Panc1 (cell line): ENCODE data around the gene CEP85L. TPM values are rescaled to one million over a fixed set of nuclear protein-coding genes. Genes with fewer than 3 reads are reported as not detected.

Experiments
- ATAC-seq: fragments of 200-7000 bp; cut with Tn5 transposase; 2 replicates; pipeline ENCODE4 v1.9.1; 2020; ENCODE audit warnings: mild to moderate bottlenecking, moderate library complexity
- BruUV-seq: library from RNA; stranded (reverse); fragments of 400-500 nt; replicated peaks from 2 replicates; lab custom pipeline; 2021; lab: Mats Ljungman, UMichigan
- CTCF ChIA-PET: fragments of 300-600 bp; sonication (Branson Sonifier 250); formaldehyde crosslinking; loops from one replicate; lab custom pipeline; 2022; ENCODE audit warnings: antibody characterized with exemption; lab: Charles Lee
- POLR2A ChIA-PET: fragments of 300-600 bp; sonication (Branson Sonifier 250); formaldehyde crosslinking; loops from one replicate; lab custom pipeline; 2022; ENCODE audit warnings: antibody characterized with exemption; lab: Charles Lee
- DNase-seq: peaks from one replicate; pipeline ENCODE4 v3.0.0-alpha.2; 2010; ENCODE audit warnings: low read depth, low spot score
- H3K27ac ChIP-seq: 2 replicates; pipeline ENCODE4 v1.5.1; 2011; ENCODE audit warnings: mild to moderate bottlenecking, low read length, inconsistent platforms
- H3K27me3 ChIP-seq: fragments of 200-500 bp; sonication (Bioruptor generic); 2 replicates; pipeline ENCODE4 v1.6.0; 2014; ENCODE audit warnings: low read length, inconsistent platforms; ENCODE audit not compliant: control insufficient read depth, insufficient read depth
- H3K36me3 ChIP-seq: fragments of 200-500 bp; sonication (Bioruptor generic); 2 replicates; pipeline ENCODE4 v1.5.1; 2014; ENCODE audit warnings: inconsistent platforms, mild to moderate bottlenecking, low read length, moderate library complexity; ENCODE audit not compliant: control insufficient read depth, insufficient read depth
- H3K4me1 ChIP-seq: 2 replicates; pipeline ENCODE4 v1.5.1; 2011; ENCODE audit warnings: inconsistent platforms, mild to moderate bottlenecking, low read length, moderate library complexity; ENCODE audit not compliant: control insufficient read depth, insufficient read depth
- H3K4me3 ChIP-seq, 2 experiments: 2 replicates each; pipeline ENCODE4 v1.5.1; 2011 to 2012; ENCODE audit warnings: low read depth in 2 of 2, low read length in 2 of 2, mild to moderate bottlenecking in 2 of 2, inconsistent platforms in 1 of 2, moderate library complexity in 1 of 2
- H3K9me3 ChIP-seq: fragments of 200-500 bp; sonication (Bioruptor generic); 2 replicates; pipeline ENCODE4 v1.5.1; 2014; ENCODE audit warnings: low read depth, mild to moderate bottlenecking, inconsistent platforms, low read length, moderate library complexity; ENCODE audit not compliant: control insufficient read depth, insufficient read depth
- POLR2AphosphoS5 ChIP-seq: IDR thresholded peaks from 2 replicates; pipeline ENCODE4 v1.6.1; 2012; ENCODE audit warnings: mild to moderate bottlenecking, low read depth, low read length, moderate library complexity
- SIN3A ChIP-seq: IDR thresholded peaks from 2 replicates; pipeline ENCODE4 v1.6.1; 2012; ENCODE audit warnings: low read depth, mild to moderate bottlenecking, low read length, moderate library complexity, borderline replicate concordance; ENCODE audit not compliant: insufficient read depth
- TCF7L2 ChIP-seq: IDR thresholded peaks from 2 replicates; pipeline ENCODE4 v1.6.1; 2011; ENCODE audit warnings: mild to moderate bottlenecking, low read depth, low read length, inconsistent platforms
- in situ Hi-C: cut with HindIII; loops from 2 replicates; pipeline ENCODE4 v1.10.0; 2016; ENCODE audit warnings: low sequenced_read_pairs, low pct_unique_long_range_greater_than_20kb
- intact Hi-C: fragments of 100-400 bp; cut with micrococcal nuclease; formaldehyde crosslinking; loops from one replicate; pipeline ENCODE4 v1.10.0; 2022; ENCODE audit not compliant: unreplicated experiment
- total RNA-seq: library from RNA; stranded (reverse); gene quantifications from one replicate; pipeline ENCODE4 v1.2.1, GENCODE V29; 2021; ENCODE audit not compliant: unreplicated experiment
- TF ChIP-seq, protein P1 (sequence below): fragments of 450-650 bp; IDR thresholded peaks from 2 replicates; pipeline ENCODE4 v1.5.1; 2017; ENCODE audit warnings: mild to moderate bottlenecking
- TF ChIP-seq, protein P2 (sequence below), 2 experiments: IDR thresholded peaks; 2 replicates each; pipeline ENCODE4 v1.6.1; 2011 to 2012; ENCODE audit warnings: low read depth in 2 of 2, control low read depth in 1 of 2, low read length in 1 of 2, mild to moderate bottlenecking in 1 of 2, moderate library complexity in 1 of 2; ENCODE audit not compliant: insufficient read depth in 1 of 2

CEP85L gene
- total RNA-seq, 1 experiment from 2014 or later = 6.7 TPM

DNA sequence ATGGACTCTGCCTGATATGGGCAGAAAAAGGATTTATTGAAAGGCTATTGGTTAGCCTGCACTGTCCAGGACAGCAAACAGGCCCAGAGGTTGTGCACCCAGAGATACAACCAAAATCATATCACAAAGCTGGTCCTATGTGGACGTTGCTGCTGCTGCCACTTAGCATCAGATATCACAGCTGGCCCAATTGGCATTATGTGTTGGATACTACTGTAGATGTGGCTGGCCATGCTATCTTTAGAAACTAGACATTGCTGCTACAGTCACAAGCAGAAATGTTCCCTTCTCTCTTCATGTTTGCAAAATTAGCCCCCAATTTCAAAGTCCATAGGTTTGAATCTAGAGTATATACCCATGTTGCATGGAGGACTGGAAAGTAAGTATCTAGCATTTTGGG is 42.2 kb upstream of the CEP85L start:
- ATAC-seq = no peak
- BruUV-seq = no TSS peak
- in situ Hi-C loops (no loop called here), intact Hi-C loops (no loop called here)
- no peak overlapping the region for H3K4me3 ChIP-seq
- TF ChIP-seq, protein P1, sequence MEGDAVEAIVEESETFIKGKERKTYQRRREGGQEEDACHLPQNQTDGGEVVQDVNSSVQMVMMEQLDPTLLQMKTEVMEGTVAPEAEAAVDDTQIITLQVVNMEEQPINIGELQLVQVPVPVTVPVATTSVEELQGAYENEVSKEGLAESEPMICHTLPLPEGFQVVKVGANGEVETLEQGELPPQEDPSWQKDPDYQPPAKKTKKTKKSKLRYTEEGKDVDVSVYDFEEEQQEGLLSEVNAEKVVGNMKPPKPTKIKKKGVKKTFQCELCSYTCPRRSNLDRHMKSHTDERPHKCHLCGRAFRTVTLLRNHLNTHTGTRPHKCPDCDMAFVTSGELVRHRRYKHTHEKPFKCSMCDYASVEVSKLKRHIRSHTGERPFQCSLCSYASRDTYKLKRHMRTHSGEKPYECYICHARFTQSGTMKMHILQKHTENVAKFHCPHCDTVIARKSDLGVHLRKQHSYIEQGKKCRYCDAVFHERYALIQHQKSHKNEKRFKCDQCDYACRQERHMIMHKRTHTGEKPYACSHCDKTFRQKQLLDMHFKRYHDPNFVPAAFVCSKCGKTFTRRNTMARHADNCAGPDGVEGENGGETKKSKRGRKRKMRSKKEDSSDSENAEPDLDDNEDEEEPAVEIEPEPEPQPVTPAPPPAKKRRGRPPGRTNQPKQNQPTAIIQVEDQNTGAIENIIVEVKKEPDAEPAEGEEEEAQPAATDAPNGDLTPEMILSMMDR = no peak
- TF ChIP-seq TCF7L2 = no peak
- no peak for TF ChIP-seq POLR2AphosphoS5
- TF ChIP-seq SIN3A = no peak
- TF ChIP-seq, protein P2, sequence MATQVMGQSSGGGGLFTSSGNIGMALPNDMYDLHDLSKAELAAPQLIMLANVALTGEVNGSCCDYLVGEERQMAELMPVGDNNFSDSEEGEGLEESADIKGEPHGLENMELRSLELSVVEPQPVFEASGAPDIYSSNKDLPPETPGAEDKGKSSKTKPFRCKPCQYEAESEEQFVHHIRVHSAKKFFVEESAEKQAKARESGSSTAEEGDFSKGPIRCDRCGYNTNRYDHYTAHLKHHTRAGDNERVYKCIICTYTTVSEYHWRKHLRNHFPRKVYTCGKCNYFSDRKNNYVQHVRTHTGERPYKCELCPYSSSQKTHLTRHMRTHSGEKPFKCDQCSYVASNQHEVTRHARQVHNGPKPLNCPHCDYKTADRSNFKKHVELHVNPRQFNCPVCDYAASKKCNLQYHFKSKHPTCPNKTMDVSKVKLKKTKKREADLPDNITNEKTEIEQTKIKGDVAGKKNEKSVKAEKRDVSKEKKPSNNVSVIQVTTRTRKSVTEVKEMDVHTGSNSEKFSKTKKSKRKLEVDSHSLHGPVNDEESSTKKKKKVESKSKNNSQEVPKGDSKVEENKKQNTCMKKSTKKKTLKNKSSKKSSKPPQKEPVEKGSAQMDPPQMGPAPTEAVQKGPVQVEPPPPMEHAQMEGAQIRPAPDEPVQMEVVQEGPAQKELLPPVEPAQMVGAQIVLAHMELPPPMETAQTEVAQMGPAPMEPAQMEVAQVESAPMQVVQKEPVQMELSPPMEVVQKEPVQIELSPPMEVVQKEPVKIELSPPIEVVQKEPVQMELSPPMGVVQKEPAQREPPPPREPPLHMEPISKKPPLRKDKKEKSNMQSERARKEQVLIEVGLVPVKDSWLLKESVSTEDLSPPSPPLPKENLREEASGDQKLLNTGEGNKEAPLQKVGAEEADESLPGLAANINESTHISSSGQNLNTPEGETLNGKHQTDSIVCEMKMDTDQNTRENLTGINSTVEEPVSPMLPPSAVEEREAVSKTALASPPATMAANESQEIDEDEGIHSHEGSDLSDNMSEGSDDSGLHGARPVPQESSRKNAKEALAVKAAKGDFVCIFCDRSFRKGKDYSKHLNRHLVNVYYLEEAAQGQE (IDR thresholded peaks at IDR 0.05; ENCODE audit: insufficient read depth in 1 of 2, low read depth in 2 of 2, low read length in 1 of 2) = no peak
- DNase-seq = no peak
- H3K27ac ChIP-seq = no peak overlapping the region
- no peaks in the 10 kb centered on the region for H3K27me3 ChIP-seq
- ChIA-PET POLR2A (no interaction called here), CTCF (no interaction called here)
- no peaks in the 10 kb centered on the region for H3K36me3 ChIP-seq
- no peaks in the 10 kb centered on the region for H3K9me3 ChIP-seq
- no peaks in the 10 kb centered on the region for H3K4me1 ChIP-seq

DNA sequence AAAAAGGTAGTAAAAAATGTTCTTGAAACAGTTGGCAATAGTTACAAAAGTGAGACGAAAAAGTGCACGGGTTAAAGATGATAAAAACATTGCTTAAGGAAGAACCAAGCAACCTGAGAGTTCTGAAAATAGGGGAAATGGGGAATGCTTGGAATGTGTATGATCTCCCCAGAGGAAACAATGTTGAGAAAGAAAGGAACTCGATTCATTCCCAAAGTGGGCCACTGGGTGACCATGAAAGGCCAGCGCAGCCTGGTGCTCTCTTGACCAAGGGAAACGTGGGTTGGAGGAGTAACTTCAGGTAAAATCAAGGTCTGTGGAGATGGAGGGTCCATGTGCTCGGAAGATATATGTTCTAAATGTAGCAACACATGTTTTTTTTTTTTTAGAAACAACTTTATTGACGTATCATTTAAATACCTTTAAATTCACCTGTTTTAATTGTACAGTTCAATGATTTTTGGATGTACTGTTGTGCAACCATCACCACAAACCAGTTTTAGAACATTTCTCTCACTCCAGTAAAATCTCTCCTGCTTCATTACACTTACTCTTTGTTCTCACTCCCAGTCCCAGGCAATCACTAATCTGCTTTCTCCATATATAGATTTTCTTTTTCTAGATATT is 34.5 kb upstream of the CEP85L start:
- ATAC-seq = no peak

More for the DNA sequence above, 34.5 kb upstream of the CEP85L start:
- H3K4me3 ChIP-seq = no peak overlapping the region
- no peaks in the 10 kb centered on the region for H3K9me3 ChIP-seq
- ChIA-PET CTCF (no interaction called here), POLR2A (no interaction called here)
- H3K27ac ChIP-seq = no peak overlapping the region
- no peaks in the 10 kb centered on the region for H3K36me3 ChIP-seq
- no peaks in the 10 kb centered on the region for H3K4me1 ChIP-seq
- TF ChIP-seq, protein P2 (IDR thresholded peaks at IDR 0.05; ENCODE audit: insufficient read depth in 1 of 2, low read depth in 2 of 2, low read length in 1 of 2) = no peak
- TF ChIP-seq SIN3A (no peak), POLR2AphosphoS5 (no peak), TCF7L2 (no peak)
- TF ChIP-seq, protein P1 = no peak
- BruUV-seq = no TSS peak
- in situ Hi-C loops (no loop called here), intact Hi-C loops (no loop called here)
- H3K27me3 ChIP-seq = no peaks in the 10 kb centered on the region
- DNase-seq = no peak
